Smooth muscle cell of the brain vasculature (primary cell): Measurements from ENCODE around the gene PLXNA1.

Experiments
- DNase-seq: peaks from one replicate; pipeline ENCODE4 v3.0.0-alpha.2; 2012; ENCODE audit warnings: low read depth, low spot score

The PLXNA1 gene

DNA sequence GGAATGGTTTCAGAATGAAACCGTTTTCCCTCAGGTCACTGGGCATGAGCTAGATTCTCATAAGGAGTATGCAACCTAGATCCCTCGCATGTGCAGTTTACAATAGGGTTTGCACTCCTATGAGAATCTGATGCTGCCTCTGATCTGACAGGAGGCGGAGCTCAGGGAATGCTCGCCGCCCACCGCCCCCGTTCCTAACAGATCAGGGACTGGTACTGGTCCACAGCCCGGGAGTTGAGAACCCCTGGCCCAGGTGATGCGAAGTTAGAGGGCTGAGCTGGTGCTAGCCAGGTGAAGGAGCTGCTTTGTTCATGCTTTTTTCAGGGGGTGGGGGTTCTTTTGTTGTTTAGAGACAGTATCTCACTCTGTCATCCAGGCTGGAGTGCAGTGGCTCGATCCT, 15.5 kb upstream of the PLXNA1 start:
- no peak for DNase-seq

DNA sequence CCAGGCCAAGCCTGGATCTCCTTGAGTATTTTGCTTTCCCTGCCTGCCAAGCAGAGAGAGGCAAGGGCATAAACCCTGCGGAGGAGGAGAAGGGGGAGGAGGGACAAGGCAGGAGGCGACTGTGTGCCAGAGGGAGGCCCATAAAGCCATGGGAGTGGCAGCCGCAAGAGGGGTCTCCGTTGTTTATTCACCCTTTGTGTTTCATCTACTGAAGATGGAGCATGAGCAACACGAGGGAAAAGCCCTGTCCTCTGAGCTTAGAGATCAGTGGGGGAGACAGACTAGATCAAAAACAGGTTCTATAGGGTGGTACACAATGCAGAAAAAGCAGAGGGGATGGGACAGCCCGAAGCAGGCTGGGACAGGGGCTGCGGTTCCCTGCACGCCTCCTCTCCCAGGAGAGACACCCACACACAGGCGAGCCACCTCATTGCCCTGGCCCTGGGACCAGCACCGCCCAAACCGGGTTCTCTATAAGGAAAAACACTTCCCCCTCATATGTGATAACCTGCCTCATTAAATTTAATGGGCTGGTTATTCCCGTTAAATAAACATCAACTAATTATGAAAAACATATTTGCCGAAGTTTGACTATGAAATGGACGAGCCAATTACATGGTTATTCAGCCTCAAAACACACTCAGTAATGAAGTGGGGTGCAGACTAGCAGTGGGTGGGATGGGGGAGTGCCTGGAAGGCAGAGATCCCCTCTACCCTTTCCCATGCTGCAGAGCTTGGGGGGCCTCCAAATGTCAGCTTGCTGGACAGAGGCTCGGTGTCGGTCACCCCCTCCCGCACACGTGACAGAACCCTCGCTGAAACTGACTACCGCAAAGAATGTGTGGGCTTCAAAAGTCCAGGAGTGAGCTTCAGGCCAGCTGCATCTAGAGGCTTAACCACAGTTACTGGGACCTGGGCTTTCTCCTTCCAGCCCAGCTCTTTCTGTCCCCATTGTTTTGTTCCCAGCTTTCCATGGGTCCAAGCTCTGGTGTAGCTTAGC, 14.2 kb upstream of the PLXNA1 start:
- no peak for DNase-seq

DNA sequence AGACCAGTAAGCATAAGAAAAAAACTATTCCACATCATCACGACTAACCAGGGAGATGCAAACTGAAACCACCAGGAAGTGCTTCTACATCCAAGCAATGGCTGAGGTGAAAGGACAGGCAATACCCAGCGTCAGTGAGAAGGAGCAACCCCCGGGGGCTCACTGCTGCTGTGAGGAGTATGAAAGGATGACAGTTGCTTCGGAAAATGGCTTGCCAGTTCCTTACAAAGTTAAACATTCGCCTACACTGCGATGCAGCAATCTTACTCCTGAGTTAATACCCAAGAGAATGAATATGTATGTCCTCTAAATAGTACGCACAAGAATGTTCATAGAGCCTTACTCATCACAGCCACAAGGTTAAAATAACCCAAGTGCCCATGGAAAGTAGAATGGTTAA, 13.3 kb upstream of the PLXNA1 start:
- no peak for DNase-seq

DNA sequence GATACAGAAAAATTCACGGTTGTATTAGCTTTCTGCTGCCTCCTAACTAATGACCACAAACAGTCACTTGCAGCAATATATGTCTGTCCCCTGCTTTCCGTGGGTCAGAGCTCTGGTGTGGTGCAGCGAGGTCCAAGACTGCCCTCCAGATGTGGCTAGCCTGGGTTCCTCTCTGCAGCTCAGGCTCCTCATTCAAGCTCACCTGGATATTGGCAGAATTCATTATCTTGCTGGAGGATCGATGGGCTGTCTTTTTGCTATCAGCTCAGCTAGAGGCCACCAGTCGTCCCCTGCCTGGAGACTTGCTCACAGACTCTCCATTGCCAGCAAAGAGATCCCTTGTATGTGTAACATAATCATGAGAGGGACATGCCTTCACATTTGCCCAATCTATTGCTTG, 12.8 kb upstream of the PLXNA1 start:
- no peak for DNase-seq

DNA sequence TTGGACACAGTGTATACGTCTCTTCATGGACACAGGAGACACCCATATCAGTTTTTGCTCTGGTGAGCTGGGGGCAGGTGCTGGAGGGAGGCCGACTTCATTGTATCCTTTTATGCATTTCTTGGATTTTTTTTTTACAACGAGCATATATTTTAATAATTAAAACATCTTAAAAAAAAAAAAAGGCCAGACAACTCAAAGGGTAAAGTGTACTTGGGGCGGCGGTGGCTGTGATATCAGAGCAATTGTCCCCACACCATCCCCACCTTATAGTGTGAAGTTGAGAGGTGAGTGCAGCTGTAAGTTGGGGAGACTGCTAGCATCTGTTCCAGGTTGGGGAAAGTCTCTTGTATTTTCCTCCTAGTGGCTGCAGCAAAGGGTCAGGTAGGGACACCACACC, 12.0 kb upstream of the PLXNA1 start:
- DNase-seq = no peak

DNA sequence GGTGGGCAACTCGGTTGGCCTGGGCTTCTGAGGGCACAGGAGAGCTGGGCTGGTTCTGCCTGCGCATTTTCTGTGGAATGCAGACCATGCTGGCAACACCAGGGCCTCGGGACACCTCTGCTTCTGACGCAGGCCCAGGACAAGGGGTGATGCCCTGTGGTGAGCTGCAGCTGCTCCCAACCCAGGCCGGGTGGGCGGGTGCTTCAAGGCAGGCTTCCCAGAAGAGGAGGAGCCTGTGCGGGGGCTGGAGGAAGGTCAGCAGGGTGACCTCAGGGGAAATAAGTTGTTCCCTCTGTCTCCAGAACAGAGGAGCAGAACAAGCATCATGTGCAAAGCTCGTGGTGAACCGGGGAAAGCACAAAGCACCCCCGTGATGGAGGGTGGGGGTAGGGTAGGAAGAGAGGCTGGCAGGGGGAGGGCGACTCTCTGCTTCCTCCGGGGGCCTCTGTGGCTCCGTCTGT, 11.0 kb upstream of the PLXNA1 start:
- DNase-seq = no peak

DNA sequence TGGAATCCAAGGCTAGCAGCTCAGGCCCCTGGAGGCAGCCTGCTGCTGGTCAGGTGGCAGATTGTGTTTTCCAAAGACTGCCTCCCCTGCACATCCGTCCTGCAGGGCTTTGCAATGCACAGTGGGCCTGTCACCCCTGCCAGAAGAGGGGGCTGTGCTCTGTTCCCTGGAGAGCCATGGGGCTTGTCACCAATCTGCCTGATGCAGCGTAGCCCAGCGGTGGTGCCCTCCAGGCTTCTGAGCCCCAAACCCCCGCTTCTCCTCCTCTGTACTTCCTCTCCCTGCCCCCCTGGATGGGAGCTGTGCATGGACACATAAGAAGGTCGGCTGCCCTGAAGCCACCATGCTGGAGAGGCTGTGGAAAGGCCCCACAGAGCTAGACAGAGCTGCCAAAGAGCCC, 10.0 kb upstream of the PLXNA1 start:
- DNase-seq = no peak

DNA sequence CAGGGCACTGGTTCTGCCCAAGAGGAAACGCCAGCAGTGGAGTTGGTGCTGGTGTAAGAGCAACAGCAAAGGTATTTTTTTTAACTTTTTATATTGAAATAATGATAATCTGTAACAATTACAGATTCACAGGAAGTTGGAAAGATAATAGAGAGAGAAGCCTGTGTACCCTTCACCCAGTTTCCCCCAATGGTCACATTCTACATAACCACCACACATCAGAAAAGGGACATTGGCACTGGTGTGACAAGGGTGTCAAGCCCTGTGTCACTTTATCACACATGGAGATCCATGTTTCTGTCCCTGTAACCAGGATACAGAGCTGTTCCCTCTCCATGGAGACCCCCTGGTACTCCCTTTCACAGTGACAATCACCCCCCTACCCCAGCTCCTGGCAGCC, 9.1 kb upstream of the PLXNA1 start:
- DNase-seq = no peak

DNA sequence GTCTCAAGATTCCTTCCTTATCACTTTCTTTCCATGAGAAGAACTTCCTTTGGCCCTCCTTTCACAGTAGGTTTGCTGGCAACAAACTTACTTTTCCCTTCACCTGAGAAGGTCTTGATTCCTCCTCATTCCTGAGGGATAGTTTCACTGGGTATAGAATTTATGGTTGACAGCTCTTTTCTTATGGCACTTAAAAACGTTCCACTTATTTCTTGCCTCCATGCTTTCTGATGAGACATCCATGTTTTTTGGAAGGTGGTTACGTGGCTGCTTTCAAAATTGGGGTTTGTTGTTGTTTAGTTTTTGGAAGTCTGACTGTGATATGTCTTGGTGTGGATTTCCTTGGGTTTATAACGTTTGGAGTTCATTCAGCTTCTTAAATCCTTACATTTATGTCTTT, 8.2 kb upstream of the PLXNA1 start:
- DNase-seq = no peak

DNA sequence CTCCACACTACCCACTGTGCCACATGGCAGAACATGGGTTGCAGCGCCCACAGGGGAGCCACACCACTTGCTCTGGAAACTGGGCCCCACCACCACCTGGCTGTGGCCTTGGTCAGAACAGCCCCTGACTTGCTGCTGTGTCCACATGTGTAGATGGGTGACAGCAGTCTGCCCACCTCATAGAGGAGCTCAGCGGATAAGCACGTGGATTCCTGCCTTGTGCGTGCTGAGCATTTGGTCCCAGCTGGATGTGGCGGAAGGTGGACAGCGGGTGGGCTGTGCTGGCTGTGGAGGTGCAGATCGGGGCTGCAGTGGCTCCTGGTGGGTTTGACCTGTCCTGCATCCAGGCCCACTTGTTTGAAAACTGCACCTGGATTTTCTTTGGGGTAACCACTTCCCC, 6.0 kb upstream of the PLXNA1 start:
- DNase-seq = no peak

DNA sequence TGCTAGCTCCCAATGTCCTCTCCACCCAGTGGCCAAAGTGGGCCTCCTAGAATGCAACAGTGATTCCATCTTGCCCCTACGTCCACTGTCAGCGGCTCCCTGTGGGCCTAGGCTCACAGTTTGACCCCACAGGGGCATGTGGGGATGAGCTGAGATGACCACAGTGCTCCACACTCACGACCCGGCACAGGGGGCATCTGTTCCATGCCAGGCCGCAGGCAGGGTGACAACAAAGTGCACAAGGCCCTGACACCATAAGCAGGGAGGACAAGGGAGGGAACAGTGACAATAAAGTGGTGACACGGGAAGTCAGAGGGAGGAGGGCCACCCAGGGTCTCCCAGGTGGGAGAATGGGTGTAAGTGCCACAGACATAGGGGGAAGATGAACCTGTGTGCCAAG, 5.1 kb upstream of the PLXNA1 start:
- no peak for DNase-seq

DNA sequence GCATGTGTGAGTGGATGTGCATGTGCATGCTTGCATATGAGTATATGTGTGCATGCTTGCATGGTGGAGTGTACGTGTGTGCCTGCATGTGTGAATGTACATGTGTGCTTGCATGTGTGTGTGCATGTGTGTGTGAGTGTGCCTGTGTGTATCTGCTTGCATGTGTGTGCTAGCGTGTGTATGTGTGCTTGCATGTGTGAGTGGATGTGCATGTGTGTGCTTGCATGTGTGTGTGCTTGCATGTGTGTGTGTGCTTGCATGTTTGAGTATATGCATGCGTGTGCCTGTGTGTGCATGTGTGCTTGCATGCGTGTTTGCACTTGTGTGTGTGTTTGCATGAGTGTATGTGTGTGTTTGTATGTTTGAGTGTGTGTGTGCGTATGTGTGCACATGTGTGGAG, 4.6 kb upstream of the PLXNA1 start:
- no peak for DNase-seq

DNA sequence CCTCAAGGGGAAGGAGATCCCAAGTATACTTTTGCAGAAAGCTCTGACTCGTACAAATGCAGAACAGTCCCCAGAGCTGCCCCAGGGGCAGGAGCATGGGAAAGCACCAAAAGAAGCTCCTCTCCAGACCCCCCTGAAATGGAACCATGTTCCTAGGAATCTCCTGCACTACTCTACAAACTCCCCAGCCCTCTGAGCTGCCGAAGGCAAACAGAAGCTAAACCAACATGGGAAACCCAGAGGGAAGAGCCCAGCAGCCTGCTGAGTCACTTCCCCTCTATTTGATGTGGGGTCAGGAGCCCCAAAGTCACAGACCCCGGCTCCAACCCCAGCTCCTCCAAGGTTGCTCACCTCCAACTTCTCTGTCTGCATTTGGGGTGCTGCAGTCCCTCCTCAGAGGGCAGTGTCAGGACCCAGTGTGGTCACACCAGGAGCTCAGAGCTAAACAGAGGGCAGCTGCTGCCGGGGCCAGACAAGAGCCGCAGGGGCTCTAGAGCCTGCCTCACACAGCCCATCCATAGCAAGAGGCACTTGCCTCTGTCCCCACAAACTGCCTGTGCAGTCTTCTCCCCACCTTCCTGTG, 3.8 kb upstream of the PLXNA1 start:
- DNase-seq = no peak

DNA sequence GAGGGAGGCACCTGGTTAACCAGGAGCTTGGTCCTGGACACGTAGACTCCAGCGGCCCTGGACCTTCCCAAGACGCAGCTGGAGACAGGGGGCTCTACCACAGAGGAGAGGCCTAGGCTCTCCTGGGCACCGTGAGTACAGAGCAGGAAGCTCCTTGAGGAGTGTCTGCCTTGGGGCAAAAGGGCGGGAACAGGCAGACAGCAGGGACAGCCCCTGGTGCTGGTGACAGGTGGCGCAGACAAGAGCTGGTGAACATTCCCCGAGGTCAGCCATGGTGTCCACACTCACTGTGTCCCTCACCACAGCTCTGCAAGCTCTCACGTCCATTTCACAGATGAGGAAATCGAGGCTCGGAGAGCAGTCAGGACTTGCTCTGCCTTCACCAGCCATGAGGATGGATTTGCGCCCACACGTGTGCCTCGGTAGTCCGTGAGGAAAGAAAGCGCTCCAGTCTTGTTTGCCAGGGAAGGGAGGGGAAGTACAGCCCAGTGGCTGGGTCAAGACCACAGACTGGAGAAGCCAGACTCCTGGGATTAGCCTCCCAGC, 2.6 kb upstream of the PLXNA1 start:
- DNase-seq = no peak

DNA sequence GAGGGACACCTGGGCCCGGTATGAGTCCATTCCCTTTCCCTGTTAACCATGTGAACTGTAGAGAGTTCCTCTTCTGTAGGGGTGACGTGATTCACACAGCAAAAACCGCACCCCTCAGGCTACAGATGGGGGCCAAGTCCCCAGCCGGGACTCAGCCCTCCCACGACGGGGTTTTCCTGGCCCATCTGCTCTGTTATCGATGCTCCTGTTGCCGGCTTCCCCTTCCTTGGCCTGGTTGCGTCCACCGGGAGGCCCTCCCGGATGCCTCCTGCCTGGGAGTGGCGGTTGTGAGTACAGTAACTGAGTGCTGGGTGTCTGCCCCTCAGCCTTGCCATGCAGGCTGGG, 817 bp upstream of the PLXNA1 start:
- DNase-seq = no peak

DNA sequence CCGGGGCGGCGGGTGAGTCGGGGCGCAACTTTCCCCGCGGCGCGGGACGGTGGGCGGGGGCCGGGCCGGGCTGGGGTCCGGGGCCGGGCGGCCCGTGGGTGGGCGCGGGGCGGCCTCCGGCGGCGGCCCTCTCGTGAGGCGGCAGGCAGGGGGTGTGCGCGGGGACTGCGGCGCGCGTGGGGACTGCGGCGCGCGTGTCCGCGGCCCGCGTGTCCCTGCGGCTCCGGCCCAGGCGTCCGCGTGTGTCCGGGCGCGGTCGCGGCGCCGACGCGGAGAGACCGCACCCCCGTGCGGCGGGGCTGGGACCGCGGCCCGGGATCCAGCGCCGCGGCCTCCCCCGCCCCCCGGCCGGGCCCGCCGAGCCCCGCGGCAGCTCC, 349 bp downstream of the PLXNA1 start:
- no peak for DNase-seq

DNA sequence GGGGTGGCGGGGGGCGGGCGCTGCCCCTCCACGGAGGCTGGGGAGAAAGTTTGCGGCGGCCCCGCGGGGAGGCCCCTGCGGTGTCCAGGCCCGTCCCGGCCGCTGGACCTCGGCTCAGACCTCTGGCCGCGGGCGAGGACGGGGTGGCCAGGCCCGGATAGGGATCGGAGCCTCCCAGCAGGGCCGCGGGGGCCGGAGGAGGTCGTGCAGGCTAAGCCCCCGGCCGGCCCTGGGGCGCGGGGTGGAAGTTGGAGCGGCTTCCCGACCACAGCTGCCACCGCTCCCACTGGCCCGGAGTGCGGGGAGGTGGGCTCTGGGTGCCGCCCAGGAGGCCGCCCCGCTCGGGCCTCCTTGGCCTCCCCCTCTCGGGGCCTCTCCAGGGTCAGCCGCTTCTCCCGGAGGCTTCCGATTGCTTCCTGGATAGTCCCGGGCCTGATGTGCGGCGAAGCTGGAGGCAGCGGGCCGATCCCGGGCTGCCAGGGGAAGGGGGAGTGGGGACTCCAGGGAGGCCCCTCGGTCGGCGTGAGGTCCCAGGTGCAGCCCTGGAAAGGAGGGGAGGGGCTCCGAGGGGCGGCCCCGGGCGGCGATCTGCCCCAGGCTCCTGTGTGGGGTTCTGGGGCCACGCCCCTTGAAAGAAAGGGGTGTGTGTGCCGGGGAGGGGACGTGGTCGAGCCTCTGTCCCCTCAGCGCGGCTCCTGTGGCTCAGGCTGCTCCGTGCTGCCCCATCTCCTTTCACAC, 907 bp downstream of the PLXNA1 start:
- DNase-seq = no peak

DNA sequence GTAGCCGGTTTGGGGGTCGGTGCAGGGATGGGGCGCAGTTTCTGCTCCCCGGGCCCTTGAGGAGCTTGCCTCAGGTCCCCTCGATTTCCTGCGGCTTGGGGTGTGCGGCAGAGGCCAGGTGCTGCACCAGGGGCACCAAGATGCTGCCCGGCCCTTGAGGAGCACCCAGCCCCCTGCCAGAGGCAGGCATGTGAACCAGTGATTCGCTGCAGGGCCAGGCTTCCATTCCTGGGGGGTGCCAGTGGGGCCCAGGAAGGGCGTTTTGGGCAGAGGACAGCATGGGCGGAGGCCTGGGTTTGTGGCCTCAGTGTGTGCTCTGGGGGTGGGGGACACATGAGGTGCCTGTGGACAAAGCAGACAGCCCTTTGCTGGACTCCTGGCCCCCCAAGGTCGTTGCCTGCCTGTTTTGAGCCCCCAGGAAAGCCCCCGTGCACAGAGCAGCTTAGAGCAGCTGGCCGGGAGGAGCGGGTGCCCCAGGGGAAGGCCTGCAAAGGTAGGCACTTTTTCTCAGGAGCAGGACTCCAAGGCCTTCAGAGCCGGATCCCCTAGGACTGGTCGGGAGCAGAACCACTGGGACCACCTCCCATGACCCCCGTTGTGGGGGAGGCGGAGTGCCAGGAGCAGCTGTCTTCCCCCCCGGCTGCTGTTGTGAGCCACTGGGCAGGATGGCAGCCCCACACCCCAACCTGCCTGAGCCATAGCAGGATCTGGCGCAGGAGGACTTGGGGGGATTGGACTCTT, 1.6 kb downstream of the PLXNA1 start:
- DNase-seq = no peak

DNA sequence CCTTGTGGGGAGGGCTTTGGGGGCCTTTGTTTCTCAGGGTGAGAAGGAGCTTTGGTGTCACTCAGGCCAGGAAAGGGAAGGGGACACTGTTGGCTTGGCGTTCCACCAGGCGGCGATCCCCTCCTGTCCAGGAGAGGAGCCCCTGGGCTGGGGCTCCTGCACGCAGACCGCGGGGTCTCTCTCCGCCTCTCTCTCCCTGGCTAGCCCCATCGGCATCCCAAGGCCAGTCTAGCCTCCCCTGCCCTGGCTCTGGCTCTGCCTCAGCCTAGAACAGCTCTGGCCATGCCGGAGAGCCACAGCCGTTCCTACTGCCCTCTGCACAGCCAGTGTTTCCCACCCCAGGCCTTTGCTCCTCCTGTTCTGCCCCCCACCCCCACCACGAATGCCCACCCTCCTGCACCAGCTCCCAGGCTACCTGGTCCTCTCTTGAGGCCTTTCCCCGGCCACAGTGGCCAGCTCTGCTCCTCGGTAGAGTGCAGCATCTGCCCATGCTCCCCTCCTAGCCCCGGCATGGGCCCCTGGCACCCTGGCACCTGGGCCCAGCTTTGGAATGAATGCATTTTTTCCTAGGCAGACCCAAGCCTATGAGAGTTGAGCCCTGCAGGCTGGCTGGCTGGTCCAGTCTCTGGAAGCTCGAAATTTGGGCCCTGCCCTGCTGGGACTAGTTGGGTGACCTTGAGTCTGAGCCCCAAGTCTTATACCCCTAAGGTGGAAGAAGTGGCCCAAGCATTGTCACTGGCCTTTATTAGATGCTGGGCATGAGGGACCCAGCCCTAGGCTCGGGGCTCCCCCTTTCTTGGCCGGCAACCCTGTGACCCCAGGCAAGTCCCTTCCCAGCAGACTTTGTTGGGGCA, 2.4 kb downstream of the PLXNA1 start:
- DNase-seq = no peak

DNA sequence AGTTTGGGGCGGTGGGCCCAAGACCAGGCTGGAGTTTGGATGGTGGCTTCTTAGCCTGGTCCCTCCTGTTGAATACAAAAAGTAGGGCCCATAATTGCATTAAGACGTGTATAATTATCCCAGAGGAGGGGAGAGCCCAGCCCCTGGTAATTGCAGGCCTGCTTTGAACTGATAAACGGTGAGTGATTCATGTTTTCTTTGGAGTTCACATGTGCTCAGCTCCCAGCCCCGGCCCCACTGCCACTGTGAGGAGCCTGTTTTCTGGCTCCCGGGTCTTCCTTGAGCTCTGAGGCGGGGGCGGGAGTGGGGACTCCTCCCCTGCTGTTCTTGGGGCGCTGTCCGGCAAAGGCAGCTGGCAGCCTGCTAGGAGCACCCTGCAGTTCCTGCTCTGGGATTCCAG, 3.1 kb downstream of the PLXNA1 start:
- DNase-seq = no peak

DNA sequence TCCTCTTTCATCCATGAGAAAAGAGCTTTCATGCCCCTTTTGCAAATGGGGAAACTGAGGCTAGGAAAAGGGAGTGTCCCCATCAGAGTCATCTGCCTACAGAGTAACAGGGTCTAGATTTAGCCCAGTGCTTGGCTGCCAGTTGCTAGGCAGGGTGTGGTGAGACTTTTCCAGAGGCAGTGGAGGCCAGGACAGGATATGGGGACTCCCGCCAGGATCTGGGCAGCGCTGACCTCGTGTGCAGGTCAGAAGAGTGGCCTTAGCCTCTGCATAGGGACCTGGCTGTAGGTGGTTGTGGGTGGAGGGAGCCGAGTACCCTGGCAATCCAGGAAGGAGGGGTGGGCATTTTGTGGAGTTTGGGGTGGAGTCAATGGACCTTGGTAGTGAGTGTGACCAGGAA, 4.2 kb downstream of the PLXNA1 start:
- DNase-seq = no peak
